GM18873 (cell line): Measurements from ENCODE around the gene RIPPLY2.
A peak's percentile ranks its signal among the peaks of the same experiment; 100 is the strongest.
"Not testable (repeated sequence)": the region's sequence is repeated elsewhere in the genome, so short reads cannot be mapped to it uniquely, and the experiment has no call there.

Experiments used
- ATAC-seq: cut with Tn5 transposase; IDR thresholded peaks from one replicate; pipeline ENCODE4 v1.9.1; 2021; ENCODE audit warnings: mild to moderate bottlenecking, moderate library complexity, moderate number of reproducible peaks; ENCODE audit not compliant: unreplicated experiment, low FRiP score

RIPPLY2 gene, protein sequence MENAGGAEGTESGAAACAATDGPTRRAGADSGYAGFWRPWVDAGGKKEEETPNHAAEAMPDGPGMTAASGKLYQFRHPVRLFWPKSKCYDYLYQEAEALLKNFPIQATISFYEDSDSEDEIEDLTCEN

DNA sequence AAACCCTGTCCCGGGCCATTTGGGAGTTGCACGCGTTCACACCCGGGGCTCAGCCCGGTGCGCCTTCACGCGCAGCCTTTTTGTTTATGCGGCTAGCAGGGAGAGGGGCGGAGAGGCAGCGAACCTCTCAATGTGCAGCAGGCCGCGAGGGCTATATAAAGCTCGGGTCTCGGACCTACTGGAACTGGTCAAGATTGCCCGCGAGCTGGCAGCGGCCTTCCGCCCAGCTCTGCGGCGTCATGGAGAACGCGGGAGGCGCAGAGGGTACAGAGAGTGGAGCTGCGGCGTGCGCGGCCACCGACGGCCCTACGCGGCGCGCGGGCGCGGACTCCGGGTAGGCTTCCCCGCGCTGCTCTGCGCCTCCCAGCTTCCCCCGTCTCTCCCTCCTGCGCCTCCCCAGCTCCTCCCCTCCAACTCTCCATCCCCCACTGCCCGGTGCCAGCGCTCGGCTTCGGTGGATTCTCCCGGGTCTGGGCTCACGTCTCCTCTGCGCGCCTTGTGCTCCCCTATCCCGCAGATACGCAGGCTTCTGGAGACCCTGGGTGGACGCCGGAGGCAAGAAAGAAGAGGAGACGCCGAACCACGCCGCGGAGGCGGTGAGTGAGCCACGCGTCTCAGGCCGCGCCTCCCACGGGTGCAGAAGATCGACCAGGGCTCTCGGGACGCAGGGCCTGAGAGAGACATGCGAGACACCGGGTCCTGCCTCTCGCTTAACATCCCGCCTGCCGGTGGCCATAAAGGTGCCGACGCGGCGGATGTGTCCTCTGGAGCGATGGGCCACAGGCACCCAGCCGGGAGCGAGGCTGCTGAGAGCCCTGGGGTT, at the start of gene RIPPLY2:
Gene RIPPLY2, plus strand, starts transcription at position 183 of the 823 bp plus-strand sequence. Its CDS starts 57 bp downstream, at position 240.
- no peak for ATAC-seq

- not testable (repeated sequence) for ATAC-seq
These were observed 49.7 kb upstream of the RIPPLY2 start for GRCh38 chr6:83803492-83803891.

GRCh38 chr6:83804886-83805285, 48.3 kb upstream of the RIPPLY2 start:
- ATAC-seq, result no peak

DNA sequence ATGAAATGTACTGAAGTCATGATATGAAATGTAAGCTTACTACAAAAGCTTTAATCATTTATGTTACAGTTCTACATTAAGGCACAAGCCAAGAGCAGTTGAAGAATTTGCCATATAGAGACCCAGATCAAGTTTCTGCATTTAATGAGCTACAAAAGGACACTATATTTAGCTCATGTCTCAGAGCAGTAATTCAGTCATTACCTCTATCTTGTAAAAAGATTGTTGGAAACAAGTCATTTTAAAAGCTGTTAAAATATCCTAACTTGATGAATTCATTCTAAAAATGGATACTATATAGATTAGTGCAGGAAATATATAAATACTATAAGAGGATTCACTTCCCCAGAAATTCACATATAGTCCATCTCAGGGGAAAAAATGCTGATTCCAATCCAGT, 45.2 kb upstream of the RIPPLY2 start:
- no peak for ATAC-seq

- no peak for ATAC-seq
These were observed 44.2 kb upstream of the RIPPLY2 start for GRCh38 chr6:83808926-83809325.

DNA sequence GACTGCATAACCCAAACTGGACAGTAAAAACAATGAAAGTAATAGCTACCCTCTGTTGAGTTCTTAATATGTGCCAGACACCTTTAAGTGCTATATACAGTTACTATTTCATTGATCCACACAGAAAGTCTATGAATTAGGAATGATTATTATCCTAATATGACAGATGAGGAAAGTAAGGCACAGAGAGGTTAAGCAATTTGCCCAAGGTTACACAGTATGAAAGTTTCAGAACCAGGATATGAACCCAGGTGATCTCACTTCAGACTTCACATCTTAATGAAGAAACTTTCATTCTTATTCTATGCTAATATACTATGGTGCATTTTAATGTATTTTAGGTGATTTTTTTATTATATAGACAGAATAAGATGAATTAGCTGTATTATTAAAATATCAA, 40.6 kb upstream of the RIPPLY2 start:
- ATAC-seq, result no peak

DNA sequence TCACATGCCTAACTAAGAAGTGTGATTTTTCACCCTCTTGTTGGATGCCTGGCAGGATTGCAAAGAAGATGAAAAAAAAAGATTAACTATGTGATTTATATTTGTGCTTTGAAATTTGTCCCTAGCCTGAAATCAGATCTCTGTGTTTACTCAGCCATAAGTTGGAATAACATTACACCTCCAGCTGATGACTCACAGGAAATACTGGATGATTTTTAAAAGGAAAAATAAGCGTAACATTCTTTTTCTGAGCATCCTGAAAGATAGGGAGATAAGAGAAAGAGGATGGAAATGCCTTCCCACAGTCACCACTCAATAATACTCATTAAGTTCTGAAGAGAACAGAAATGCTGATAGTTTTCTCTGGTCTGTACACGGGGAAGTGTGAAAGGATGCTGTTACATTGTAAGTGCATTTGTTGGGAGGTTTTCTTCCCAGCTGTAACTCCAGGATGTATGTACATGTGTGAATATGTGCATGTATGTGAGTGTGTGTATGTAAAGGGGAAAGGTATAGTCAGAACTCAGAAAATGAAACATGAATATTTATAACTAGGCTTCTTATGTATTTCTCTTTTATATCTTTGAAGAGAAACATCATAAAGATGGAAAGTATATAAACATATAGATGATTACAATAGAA, 37.4 kb upstream of the RIPPLY2 start:
- no peak for ATAC-seq

GRCh38 chr6:83822629-83823169, 30.5 kb upstream of the RIPPLY2 start:
- no peak for ATAC-seq

DNA sequence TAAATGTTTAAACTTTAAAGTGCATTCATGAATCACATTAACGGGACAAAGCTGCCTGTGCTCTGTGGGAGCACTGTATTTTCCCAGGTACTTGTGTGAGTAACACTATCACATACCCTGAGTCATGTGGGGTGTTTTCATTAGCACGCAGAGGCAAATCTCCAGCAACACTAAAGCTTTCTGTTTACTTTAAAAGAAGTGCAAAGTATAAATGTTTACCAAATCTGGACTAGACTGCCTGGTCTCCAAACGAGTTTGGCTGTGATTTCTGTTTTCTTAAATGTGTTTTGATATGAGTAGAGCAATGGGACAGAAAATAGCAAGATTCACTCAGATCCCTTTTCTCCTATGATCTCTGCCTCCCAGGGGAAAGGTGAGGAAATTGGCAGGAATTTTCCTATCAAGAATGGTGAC, 28.8 kb upstream of the RIPPLY2 start:
- no peak for ATAC-seq

- ATAC-seq, result no peak
These were observed 28.3 kb upstream of the RIPPLY2 start for GRCh38 chr6:83824831-83825230.

- ATAC-seq, result no peak
These were observed 26.1 kb upstream of the RIPPLY2 start for GRCh38 chr6:83827050-83827449.

DNA sequence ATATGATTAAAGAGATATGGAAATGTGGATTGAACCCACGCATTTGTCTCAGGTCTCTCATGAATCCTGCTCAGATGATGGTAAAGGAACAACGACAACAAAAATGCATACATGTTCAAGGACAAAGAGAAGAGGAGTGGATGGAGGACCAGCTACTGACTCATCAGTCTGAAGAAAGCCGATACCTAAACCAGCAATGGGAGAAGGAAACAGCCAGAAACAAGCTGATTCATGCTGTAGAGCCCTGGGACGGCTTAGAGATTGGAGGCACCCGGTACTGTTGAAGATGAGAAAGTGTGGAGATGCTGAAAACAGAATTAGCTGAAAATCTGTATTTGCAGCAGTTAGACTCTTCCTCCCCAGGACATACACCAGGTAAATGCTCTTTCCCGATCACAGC, 14.4 kb upstream of the RIPPLY2 start:
- ATAC-seq, result no peak

- ATAC-seq, result no peak
These were observed 9.0 kb upstream of the RIPPLY2 start for GRCh38 chr6:83844170-83844569.

- ATAC-seq, result no peak
These were observed 6.9 kb upstream of the RIPPLY2 start for GRCh38 chr6:83846291-83846690.

GRCh38 chr6:83847179-83847578, 6.0 kb upstream of the RIPPLY2 start:
- ATAC-seq, result peak; percentile 88

DNA sequence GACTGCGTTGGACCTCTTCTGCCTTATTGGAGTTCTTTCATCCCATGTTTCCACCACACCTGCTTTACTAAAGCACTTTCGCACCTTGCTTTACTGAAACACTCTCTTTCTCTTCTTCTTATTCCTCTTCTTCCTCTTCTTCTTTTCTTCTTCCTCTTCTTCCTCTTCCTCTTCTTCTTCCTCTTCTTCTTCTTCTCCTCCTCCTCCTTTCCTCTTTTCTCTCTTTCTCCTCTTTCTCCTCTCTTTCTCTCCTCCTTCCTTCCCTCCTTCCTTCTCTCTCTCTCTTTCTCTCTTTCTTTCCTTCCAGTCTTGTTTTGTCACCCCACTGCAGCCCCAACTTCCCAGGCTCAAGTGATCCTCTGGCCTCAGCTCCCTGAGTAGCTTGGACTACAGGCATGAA, 4.0 kb upstream of the RIPPLY2 start:
- no peak for ATAC-seq

DNA sequence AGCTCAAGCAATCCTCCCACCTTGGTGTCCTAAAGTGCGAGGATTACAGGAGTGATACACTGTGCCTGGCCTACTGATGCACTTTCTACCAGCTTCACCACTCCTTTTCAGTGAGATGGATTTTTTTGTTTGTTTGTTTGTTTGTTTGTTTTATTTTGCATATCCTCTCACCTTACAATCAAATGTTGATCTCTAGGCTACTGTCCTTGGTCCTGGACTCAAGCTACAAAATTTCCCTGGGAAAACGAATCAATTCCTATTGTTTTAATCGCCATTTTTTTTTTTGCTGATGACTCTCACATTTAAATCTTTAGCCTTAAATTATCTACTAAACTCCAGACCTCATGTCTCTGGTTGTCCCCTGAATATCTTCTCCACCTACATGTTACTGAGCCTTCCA, 3.5 kb upstream of the RIPPLY2 start:
- no peak for ATAC-seq

DNA sequence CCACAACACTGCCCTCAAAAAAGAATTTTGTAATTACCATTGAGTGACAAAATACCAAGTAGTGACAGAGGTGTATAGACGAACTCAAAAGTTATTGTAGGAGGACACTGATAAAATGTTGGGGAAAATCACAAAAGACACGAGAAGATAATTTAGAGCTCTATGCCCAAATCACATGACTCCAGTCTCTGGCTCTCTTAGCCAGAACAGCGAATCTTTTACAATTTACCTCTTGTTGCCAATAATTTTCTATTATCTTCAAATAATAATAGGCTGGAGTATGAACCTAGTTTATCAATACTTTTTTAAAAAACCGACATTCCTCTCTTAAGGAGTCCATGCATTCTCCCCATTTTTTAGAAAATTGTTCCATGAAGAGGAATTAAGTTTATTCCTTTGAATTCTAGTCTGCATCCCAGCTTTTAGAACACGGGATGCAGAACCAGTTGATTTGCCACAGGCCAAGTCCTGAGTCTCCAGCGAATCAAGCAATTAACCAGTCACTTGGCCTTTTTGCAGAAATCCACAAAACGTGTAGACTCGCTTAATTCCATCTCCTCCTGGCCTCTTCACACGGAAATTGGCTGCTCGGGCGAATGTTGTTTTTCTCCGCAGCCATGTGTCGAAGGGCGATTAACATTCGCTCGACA, 507 bp upstream of the RIPPLY2 start:
- ATAC-seq, result no peak

DNA sequence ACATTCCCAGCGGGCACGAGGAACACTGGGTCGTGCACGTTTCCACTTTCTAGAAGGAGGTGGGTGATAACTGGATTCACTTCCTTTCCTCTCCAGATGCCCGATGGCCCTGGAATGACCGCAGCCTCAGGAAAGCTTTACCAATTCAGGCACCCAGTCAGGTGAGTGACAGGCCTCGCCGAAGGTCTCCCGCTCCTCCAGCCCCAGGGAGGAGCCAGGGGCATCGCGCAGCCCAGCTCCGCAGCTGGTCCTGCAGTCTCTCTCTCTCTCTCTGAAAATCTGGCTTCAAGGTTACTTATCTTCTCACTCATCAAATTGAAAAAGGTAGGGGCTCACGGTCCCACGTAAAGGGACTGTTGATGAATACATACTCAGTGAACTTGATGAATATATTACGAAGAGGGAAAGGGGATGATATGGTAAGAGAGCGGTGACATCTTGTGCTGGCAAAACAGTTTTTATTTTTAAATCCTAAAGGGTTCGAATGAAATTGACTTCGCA, 891 bp downstream of the RIPPLY2 start:
- no peak for ATAC-seq

DNA sequence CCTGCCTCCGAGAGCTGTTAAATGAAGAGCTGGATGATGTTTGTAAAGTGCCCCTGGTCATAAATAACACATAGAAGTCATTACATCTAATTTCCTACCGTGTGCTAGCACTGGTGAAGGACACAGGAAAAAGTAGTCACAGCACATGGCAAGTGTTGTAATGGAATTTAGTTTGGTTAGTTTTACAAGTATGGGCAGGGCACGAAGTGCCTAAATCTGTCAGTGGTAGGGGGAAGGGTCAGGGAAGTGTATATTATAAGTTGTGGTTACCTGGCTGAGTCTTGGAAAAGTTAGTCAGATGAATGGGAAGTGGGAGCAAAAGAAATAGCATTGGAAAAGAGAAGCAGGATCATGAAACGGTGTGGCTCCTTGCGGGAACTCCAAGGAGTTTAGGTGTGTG, 1.6 kb downstream of the RIPPLY2 start:
- no peak for ATAC-seq
